Left cardiac atrium (tissue), 4 donors: ENCODE data around the gene LYSET. TPM values are rescaled to one million over a fixed set of nuclear protein-coding genes. Genes with fewer than 3 reads are reported as not detected.
A peak's percentile ranks its signal among the peaks of the same experiment; 100 is the strongest.
"Not testable (repeated sequence)": the region's sequence is repeated elsewhere in the genome, so short reads cannot be mapped to it uniquely, and the experiment has no call there.

Source experiments
- ATAC-seq, 2 donors: fragments of 200-7000 bp; cut with Tn5 transposase; one replicate each; pipeline ENCODE4 v1.9.1; 2020; ENCODE audit warnings: mild to moderate bottlenecking in 2 of 2, moderate library complexity in 2 of 2
- DNase-seq: peaks from one replicate; pipeline ENCODE4 v3.0.0-alpha.2; 2020
- intact Hi-C, 2 donors: fragments of 100-400 bp; cut with DNase I; formaldehyde crosslinking; loops; one replicate each; pipeline versions ENCODE4 v1.14.1 to v1.15.1; 2022 to 2023
- total RNA-seq, 2 donors: library from RNA; stranded (reverse); fragmentation: NEBNext Ultra II Directional; extraction: Animal tissue kit (Norgen Biotek cat#: 25700); gene quantifications; one replicate each; pipeline ENCODE4 v1.2.1, GENCODE V29; 2021
- donor health status: DM: no; HTN: yes; CAD: no.
- donor health status: DM: no; HTN: yes; CAD: no; lungs with severe emphysema.
- donor health status: DM: yes; HTN: yes; CAD: no.
- donor health status: Dilated cardiomyopathy.

Gene LYSET
- total RNA-seq, 2 donors from 2014 or later: 17.6 to 20.8 TPM

DNA sequence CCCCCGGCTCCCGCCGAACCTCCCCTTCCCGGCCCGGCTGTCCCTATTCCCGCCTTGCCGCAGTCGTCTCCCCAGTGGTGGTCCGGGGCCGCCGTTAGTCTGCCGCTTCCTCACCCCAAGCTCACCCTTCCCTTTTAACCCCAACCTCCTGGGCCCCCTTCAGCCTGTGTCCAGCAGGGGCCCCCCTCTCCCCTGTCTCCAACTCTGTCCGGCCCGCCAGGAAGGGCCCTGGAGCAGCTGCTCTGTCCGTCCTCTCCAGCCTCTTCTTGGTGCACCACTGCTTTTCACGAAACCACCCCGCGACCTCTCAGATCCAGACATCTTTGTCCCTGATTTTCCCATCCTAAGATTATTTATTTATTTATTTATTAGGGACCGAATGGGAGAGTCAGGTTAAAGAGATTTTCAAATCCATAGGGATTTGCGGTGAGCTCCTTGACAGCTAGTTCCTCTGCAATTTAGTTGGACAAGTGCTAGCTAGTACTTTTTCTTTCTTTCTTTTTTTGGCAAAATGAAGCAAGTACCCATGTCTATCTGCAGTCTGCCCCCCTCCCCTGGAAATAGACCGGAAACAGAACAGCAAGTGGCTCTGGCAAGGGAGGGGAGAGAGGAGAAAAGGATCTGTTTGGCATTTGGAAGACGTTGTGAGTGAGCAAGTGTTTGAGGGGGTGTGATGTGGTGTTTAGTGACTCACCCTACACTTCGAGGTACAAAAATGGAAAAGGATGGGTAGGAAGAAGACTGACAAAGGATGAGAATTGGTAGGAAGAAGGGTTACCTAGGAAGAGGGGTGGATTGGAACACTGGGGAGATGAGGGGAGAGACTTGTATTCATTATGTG lies 22.6 kb downstream of the LYSET start:
- intact Hi-C loops: no loop called here
- ATAC-seq (peak; percentile 75 to 86), DNase-seq (peak; percentile 64)

DNA sequence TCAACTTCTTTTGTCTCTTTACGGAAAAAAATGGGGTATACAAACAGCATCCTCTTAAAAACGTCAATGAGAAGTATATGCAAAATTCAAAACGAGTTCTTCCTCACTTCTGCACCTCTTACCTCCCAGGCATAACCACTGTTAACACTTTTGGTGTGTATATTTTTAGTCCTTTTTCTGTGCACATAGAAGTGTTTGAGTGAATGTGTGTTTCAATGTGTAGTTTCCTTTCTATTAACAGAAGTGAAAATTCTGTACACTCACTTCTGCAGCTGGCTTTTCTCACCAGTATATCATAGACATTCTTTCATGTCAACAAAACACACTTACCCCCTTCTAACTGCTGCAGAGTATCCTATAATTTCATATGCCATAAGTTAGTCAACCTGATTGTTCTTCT lies 27.3 kb downstream of the LYSET start:
- intact Hi-C loops: no loop called here
- ATAC-seq: no peak
- DNase-seq: no peak

DNA sequence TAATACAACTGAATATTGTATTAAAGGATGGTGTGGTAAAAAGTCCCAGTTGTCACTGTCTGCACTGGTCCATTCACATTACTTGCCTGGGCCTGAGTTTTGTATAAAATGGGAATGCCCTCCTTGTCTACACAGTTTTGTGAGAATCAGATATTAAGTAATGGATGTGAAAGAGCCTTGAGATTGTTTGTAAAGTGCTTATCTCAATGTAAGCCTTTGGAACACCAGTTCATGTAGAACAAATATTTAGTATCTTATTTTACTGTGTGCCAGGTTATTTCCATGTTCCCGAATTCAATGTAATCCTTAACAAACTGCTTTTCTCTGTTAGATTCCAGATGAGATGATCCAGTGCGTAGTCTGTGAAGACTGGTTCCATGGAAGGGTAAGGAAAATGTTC lies 29.5 kb downstream of the LYSET start:
- DNase-seq (no peak), ATAC-seq (no peak)
- intact Hi-C loops: no loop called here

DNA sequence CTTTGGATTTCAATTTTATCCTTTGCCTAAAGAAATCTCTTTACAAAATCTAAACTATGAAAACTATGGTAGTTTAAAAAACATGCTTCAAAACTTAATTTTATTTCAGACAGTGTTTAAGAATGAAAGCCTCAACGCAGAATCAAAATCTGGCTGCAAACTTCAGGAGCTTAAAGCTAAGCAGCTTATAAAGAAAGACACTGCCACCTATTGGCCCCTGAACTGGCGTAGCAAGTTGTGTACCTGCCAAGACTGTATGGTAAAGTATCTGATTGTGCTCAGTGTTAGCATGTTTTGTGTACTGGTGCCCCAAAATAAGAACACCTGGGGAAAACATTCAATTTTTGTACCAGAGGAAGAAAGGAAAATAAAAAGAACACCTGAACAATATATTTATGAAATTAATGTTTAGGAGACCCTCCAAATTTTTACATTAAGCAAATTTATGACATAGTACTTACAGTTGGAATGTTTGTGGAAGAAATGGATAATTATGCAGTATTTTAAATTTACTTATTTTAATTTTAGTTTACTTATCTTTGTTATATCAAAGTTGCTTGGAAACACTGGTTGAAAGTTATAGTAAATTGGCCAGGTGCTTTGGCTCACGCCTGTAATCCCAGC lies 34.1 kb downstream of the LYSET start:
- intact Hi-C loops: no loop called here

DNA sequence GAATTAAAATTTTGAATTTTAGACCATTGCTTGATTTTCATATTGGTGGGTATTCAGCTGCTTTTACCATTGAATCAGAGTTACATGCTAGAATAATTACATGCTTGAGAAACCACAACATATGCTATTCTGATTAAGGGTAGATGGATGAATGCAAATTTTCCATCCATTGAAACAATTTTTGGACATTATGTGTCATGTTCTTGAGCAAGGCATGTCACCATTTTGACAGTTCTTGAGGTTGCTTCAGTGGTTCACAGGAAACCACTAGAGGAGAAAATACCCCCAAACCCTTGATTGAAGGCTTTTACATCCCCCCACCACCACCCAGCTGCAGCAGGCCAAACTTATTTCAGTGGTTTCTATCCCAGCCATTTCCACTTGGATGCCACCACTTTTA lies 35.4 kb downstream of the LYSET start:
- ATAC-seq: no peak
- intact Hi-C loops: no loop called here
- DNase-seq: no peak

More for the DNA sequence above, 34.1 kb downstream of the LYSET start:
- DNase-seq (no peak), ATAC-seq (peak in 1 of 2 donors; percentile 59)

DNA sequence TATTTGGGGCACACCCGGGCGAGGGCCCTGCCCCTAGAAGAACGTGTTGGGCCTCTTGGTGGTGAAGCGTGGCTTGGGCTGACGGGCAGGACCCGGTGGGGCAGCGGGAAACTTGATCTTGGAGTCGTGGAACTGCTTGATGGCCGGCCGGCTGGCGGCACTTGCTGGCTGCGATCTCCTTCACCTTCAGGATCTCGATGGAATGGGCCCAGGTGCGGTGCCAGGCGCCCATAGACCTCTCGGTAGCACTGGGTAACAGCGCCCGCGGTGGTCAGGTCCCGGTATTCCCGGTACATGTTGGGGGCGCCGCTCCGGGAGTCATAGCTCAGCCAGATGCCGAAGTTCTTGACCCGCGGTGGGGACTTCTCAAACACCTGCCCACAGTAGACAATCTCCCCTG lies 38.4 kb downstream of the LYSET start:
- intact Hi-C loops: no loop called here
- ATAC-seq (no peak), DNase-seq (no peak)

DNA sequence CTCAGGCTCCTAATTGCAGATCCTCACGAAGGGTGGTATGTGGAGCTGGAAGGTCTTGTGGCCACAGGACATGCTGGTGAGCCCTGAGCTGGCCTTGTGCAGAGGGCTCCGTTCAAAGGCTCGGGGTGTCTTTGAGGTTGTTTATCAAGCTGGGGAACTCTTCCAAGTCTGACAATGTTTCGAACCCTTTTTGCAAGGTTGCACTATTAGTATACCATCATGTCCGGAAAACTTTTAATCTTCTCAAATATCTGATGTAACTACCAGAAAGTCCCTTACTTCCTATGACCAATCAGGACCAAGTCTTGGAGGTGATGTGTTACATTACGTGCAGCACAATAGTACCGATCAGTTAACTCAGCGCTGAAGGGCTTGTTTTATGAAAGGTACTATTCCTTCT lies 43.4 kb downstream of the LYSET start:
- intact Hi-C loops: no loop called here
- ATAC-seq (no peak), DNase-seq (no peak)

DNA sequence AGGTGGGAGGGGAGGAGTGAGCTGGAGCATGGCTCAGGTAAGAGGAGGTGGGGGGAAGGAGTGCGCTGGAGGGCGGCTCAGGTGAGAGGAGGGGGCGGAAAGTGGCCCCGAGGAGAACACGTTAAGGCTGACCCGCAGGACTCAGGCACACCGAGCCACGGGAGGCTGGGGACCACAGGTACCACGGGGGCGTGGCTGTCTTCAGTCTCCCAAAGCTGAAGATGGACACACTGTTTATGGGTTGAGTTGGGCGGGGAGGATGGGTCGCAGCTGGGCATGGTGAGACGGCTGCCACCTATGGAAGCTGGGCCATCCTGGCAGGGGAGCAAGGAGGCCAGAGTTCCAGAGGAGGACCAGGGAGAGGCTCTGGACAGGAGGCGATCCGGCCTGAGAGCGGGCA lies 45.4 kb downstream of the LYSET start:
- ATAC-seq (no peak), DNase-seq (no peak)
- intact Hi-C loops: no loop called here

DNA sequence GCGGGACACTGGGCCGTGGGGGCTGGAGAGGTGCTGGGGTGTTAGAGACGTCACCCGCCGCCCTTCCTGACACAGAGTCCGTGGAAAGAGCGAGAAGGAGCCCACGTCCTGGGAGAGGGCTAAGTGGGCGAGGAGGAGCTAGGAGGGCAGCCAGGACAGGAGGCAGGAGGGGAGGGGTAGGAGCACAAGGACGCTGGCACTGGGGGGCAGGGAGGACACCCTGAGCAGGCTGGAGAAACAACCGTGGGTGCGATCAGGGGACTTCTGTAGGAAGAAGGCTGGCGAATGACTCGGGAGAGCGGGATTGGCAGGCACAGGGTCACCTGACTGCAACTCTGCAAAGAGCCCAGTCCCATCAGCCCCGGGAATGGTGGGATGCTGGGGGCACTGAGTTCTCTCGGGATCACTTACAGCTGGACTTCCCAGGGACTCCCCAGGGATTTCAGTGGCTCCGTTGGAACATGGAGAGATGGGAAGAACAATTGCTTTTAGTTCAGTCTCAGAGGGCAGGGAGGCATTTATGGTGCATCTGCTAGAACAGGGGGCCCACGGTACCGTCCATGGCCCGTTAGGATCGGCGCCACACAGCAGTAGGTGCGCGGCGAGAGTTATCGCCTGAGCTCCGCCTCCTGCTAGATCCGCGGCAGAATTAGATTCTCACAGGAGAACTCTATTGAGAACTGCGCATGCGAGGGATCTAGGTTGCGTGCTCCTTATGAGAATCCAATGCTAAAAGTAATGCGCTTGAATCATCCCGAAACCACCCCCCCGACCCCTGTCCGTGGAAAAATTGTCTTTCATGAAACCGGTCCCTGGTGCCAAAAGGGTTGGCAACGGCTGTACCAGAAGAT lies 46.2 kb downstream of the LYSET start:
- ATAC-seq: peak; percentile 75 to 80
- peak; percentile 49 for DNase-seq
- intact Hi-C loops: no loop called here

DNA sequence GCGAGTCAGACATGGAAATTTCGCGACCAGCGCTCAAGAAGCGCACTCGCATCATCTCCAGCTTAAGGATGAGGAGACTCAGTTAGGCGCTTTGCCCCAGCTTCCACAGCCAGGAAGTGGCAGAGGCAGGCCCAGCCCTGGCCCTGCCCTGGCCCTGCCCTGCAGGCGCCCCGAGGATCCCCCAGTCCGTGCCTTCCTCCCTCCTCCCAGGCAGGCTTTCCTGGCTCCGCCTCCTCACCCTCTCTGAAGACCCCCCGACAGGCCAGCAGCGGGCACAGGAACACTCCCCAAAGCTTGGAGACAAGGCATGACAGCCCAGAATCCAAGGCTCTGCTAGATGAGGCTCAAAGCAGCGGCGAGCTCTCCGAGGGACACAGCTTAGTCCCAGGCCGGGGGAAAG lies 47.0 kb downstream of the LYSET start:
- DNase-seq: no peak
- intact Hi-C loops: no loop called here
- no peak for ATAC-seq

DNA sequence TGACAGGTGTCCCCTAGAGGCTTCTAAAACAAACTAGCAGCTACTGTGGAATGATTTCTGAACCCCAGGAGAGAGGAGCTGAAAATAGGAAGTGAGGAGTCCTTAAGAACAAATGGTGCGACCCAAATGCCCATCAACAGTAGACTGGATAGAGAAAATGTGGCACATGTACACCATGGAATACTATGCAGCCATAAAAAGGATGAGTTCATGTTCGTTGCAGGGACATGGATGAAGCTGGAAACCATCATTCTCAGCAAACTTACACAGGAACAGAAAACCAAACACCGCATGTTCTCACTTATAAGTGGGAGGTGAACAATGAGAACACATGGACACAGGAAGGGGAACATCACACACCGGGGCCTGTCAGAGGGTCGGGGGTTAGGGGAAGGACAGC lies 48.0 kb downstream of the LYSET start:
- ATAC-seq, DNase-seq, intact Hi-C loops: not testable (repeated sequence)

DNA sequence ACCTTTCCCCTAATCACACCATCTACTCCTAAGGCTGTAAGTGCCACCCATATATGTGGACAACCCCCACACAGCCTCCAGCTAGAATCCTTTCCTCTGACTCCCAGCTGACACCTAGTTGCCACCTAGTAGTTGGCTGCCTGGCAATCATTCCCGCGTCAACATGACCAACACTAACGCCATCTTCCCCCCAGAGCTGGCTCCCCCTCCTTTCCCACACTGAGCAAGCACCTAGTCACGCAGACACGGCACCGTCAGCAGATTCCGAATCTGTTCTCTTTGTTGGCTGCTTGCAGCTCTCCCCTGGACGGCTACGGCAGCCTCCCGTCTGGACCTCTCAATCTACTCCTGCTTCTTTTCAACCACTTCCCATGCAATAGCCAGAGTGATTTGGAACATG lies 49.7 kb downstream of the LYSET start:
- ATAC-seq (peak; percentile 13 to 18), DNase-seq (peak; percentile 33)
- intact Hi-C loops: no loop called here

Other genes starting within 250 kb of the LYSET start
- gene ITPK1, start 69.4 kb upstream of the LYSET start, total RNA-seq: 10 to 100 TPM; 92.0 to 99.9 TPM
- gene MOAP1, start 420 bp upstream of the LYSET start, total RNA-seq: 10 to 100 TPM; 33.1 to 41.6 TPM
- gene GON7, start 21.7 kb downstream of the LYSET start, total RNA-seq: 10 to 100 TPM in 1 of 2 donors, 1 to 10 TPM in 1; 9.8 to 12.1 TPM
- gene UBR7, start 21.9 kb downstream of the LYSET start, total RNA-seq: 10 to 100 TPM; 17.6 to 20.5 TPM
- gene BTBD7, start 147.7 kb downstream of the LYSET start, total RNA-seq: 10 to 100 TPM; 24.4 to 25.1 TPM
- not detected for gene COX8C, start 161.9 kb downstream of the LYSET start, total RNA-seq
- under 1 TPM; 0.18 to 0.21 TPM for gene UNC79, start 245.6 kb downstream of the LYSET start, total RNA-seq